Hematopoietic multipotent progenitor cell treated with erythropoietin and hydrocortisone succinate and interleukin-3 and kit ligand, for 6 days (in vitro differentiated cells): Measurements from ENCODE around the gene CHSY3.

Experiments
- DNase-seq: peaks from one replicate; pipeline ENCODE4 v3.0.0-alpha.2; 2015

The CHSY3 gene

GRCh38 chr5:130102960-130103359 is 198.7 kb downstream of the CHSY3 start:
- no peak for DNase-seq

DNA sequence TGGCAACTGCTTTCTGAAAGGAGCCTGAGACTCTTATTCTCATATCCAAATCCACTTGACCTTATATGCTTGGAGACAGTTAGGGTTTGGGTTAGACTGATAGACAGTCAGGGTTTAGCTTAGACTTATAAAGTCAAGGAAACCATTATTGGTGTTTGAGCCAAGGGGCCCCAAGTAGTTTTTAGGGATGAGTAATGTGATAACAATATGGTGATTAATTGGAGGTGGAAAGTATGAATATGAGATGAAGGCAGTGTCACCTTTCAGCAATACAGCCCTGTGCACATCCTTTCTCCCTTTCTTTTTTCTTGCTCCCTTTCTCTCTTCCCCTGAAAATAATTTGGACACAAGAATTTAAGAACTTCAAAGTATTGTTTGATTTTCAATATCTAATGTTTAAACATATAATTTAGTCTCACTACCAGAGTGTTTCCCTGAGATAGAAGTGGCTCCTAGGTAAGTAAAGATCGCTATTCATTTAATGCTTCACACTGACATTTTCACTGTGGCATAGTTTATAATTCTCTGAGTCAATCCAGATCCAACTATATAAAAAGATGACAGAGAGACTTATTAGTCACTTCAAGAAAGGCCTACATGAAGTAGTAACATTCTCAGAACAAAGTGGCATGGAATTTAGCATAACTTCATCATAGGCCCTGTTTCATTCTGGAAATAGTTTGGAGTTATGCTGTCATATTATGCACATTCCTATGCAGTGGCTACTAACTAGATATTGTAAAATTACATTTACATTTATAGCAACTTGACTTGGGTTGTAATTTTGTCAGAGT is 200.8 kb downstream of the CHSY3 start:
- DNase-seq, result no peak

DNA sequence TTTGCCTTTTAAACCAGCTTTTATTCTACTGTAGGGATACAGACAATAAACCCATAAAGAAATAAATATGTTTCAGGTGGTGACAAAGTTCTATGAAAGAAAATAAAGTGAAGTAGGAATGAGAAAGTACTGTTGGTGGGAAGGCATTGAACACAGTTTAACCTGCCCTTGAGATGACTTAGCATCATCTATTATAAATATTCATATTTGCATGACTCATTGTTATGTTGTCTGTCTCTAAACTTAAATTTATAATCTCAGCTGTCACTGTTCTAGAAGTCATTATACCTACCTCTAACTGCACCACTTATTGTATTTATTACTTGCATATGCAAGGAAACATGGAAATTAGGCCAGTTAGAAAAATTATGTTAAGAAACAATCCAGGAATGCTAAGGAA is 202.2 kb downstream of the CHSY3 start:
- no peak for DNase-seq

- peak; percentile 62 for DNase-seq
Measured at GRCh38 chr5:130109152-130109551, 204.9 kb downstream of the CHSY3 start.

DNA sequence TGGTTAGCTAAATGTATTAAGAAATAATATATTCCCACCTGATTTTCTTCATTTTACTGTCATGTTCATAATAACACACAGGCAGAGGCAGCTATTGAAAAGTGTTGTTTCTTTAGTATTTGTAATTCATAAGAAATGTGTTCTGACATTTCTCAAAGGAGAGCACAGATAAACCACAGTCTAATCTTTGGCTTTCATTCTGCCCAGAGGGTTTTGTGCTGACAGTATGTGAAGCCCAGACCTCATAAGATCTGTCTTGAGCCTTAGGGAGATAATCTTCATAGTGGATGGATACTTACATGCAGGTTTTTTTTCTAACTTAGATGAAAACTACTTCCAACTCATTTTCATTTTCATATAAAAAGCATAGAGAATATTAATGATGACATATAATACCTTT is 206.1 kb downstream of the CHSY3 start:
- peak; percentile 8 for DNase-seq

DNA sequence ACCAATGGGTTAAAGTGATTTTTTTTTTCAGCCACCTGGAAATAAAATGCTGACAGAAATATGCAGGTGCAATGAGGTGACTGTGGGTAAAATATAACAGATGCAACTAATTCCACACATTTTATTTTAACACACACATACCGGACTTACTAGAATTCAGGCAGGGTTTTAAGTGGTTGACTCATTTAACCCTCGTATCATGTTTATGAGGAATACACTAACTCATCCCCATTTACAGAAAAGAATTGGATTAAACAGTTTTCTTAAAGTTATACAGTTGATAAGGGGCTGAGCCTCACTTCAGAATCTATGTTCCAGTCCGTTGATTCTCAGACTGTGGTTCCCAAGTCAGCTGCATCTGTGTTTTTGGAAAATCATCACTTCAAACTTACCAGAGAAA is 207.5 kb downstream of the CHSY3 start:
- no peak for DNase-seq

GRCh38 chr5:130112246-130112645 is 208.0 kb downstream of the CHSY3 start:
- DNase-seq, result no peak

DNA sequence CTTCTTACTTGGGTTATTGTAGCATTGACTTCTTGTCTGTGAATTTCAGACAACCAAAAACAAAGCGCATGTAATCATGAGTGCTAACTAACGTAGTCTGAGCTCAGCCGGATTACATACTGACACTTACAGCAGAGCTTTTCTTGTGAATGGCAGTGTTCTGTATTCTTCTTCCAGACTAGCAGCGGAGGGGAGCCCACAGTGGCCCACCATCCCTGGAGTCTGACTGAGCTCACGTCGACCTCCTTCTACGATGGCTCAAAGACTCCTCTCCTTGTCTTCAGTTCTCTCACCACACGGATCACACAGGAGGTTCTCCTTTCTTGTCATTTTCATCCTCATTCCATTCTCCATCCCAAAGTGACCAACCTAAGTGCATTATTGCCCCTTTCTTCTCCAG is 211.4 kb downstream of the CHSY3 start:
- DNase-seq, result no peak

DNA sequence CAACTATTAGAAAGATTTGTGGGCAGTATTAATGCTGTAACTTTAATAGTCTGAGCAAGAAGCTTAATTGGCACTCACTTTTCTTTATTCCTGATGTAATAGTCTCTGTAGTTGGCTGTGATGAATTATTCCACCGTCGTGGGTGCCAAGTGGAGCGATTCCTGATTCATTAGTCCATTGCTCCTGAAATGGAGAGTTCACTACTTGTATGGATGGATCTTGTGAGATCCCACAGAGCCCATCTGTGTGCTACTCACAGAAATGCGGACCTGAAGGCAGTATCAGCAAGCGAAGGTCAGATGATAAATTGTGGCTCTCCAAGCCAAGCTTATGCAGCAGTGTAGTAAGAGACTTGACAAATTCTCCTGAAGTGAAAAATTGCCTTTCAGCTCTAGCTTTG is 212.2 kb downstream of the CHSY3 start:
- no peak for DNase-seq

DNA sequence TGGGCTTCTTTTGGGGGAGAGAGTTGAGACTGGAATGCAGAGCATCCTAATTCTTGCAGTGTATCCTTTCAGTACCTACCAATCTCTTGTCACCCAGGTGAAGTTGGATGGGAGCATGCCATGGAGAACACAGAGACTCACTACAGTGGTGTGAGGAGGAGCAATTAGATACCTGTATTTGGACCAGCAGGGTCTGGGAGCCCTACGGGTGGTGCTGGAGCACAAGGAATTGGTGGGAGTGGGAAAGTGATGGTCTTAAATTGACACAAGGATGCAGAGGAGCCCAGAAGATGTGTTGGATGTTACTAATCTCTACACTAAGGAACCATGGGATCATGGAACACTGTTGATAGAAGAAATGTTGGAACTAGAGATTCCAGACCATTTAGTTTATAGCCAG is 212.7 kb downstream of the CHSY3 start:
- no peak for DNase-seq

DNA sequence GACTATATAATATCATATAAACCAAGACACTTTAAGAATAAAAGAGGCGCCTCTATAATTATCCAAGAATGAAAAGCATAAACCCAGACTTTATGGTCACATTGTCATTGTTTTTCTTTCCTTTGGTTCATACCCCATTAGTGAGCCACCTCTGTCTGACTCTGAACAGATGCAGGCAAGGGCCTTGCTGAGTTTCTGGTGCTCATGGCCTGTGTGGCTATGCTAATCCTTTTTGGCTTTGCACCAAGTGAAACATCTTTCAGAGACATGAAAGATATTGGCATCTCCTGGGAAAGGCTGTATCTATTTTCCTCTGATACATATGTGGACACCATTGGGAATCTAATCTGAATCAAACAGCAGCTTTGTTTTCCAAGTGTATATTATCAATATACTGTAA is 222.5 kb downstream of the CHSY3 start:
- DNase-seq, result no peak

GRCh38 chr5:130135506-130135905 is 231.2 kb downstream of the CHSY3 start:
- DNase-seq, result no peak

- DNase-seq, result no peak
Measured at GRCh38 chr5:130136300-130136699, 232.0 kb downstream of the CHSY3 start.

- no peak for DNase-seq
Measured at GRCh38 chr5:130137681-130138080, 233.4 kb downstream of the CHSY3 start.

- DNase-seq, result no peak
Measured at GRCh38 chr5:130138406-130139045, 234.3 kb downstream of the CHSY3 start.

DNA sequence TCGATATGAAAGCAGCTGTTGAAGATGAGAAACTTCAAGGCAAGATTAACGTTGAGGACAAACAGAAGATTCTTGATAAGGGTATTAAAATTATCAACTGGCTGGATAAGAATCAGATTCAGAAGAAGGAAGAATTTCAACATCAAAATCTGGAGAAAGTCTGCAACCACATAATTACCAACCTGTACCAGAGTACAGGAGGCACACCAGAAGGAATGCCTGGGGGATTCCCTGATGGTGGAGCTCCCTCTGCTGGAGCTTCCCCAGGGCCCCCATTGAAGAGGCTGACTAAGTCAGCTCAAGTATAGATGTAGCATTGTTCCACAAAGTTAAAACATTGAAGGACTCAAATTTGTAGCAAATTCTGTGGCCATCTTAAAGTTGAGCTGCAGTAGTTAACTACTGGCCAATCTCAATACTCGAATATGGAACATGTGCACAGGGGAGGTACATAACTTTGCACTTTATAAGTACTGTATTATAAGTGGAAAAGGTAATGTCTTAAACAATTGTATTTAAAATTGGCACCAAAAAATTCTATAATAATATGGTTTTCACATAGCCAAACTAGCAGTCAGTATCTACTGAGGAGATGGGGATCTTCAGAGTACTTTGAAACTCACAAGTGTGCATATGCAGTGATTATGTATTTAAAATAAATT is 237.5 kb downstream of the CHSY3 start:
- peak; percentile 39 for DNase-seq

- no peak for DNase-seq
Measured at GRCh38 chr5:130151239-130151638, 247.0 kb downstream of the CHSY3 start.

GRCh38 chr5:130155345-130156011 is 251.2 kb downstream of the CHSY3 start:
- no peak for DNase-seq

DNA sequence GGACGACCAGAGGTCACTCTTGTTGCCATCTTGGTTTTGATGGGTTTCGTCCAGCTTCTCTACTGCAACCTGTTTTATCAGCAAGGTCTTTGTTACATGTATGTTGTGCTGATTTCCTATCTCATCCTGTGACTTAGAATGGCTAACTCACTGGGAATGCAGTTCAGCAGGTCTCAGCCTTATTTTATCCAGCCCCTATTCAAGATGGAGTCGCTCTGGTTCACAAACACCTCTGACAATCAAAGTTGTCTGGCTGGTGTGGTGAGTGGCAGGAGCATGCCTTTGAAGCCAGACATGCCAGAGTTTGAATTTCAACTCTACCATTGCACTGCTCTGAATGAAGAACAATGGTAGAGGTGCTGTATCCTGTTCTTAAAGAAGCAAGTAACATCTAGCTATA is 253.8 kb downstream of the CHSY3 start:
- DNase-seq, result no peak

DNA sequence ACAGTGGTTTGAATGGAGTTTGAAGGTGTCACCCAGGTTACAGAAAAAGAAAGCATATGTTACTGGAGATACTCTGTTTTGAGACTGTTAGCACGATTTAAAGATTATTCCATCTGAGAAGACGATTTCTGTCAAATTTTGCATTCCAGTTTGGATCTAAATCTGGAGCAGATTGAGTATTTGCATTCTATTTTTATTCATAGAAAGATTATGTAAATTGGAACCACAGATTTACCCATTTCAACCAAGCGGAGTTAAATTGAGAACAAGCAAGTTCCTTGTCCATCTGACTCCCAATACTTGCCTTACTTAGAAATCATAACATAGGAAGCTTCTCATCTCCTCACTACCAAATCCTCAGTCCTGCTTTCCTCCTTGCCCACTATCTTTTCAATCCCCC is 255.7 kb downstream of the CHSY3 start:
- DNase-seq, result no peak

DNA sequence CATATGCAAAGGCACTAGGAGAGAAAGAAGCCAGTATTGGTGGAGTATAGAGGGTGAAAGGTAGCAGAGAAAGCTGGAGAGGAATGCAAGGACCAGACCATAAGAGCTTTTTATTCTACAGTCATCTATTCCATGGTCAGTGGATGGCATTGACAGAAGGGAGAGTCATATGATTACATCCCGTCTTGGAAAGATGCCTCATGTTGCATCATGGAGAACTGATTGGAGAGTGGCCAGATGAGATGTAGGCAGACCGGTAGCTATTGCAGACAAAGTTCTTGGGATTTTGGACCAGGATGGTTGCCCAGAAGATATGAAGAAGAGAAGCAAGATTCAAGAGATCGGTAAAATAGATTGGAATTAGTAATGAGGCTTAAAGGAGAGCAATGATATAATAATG is 260.7 kb downstream of the CHSY3 start:
- DNase-seq, result no peak

- no peak for DNase-seq
Measured at GRCh38 chr5:130166839-130167490, 262.7 kb downstream of the CHSY3 start.

DNA sequence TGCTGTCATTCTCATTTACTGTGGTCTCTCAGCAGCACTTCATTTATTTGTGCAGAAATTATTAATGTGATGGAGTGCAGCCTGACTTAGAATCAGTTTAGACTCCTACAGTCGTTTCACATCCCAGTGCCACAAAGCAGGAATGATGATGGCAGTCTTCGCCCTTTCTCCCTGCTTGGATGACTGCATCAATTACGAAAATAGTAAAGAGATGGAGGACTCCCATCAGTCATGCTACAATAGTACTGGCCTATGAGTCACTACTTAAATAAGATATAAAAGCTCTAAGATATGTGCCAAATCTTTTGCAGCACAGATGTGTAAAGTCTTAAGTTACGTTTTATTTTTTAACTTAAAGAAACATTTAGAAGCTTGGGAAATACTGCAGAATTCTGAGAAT is 263.9 kb downstream of the CHSY3 start:
- no peak for DNase-seq
